ENCODE measurements around the gene SELENON. TPM values are rescaled to one million over a fixed set of nuclear protein-coding genes. Genes with fewer than 3 reads are reported as not detected.

SELENON gene
- total RNA-seq, 2 donors from 2014 or later: 89.7 to 90.0 TPM

DNA sequence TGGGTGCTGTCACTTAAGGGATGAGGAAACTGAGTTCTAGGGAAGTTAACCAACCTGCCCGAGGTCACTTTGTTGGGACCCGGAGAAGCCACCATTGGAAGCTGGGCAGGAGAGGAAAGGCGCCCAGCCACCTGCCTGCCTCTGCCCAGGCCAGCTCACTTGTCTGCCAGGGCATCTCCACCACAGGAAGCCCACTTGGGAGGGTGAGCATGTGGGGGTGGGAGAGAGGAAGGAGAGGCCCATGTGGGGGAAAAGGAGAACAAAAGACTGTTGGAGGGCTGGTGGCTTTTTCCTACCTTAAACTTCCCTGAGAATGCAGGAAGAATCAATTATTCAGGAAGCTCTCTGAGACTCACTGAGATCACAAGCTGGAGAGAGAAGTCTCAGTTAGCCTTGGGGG is 43.8 kb upstream of the SELENON start:
- Histone ChIP-seq H3K36me3 (no peaks in the 10 kb centered on the region), H3K9me3 (no peaks in the 10 kb centered on the region), H3K4me3 (no peak overlapping the region), H3K27me3 (replicated peaks; ENCODE audit: insufficient read depth) (no peaks in the 10 kb centered on the region), H3K4me1 (replicated peaks) (no peaks in the 10 kb centered on the region), H3K27ac (no peak overlapping the region)
- TF ChIP-seq CTCF (IDR thresholded peaks at IDR 0.05) (no peak), POLR2AphosphoS5 (IDR thresholded peaks at IDR 0.05) (no peak)
- intact Hi-C loops (cut with DNase I): no loop called here
- WGBS: 89% methylated on average over 3 of the region's 3 CpGs
- DNase-seq (ENCODE audit: low spot score): no peak

- Histone ChIP-seq H3K27ac (no peak overlapping the region), H3K4me1 (replicated peaks) (no peaks in the 10 kb centered on the region), H3K27me3 (replicated peaks; ENCODE audit: insufficient read depth) (no peaks in the 10 kb centered on the region), H3K36me3 (no peaks in the 10 kb centered on the region), H3K4me3 (no peak overlapping the region), H3K9me3 (no peaks in the 10 kb centered on the region)
- intact Hi-C loops (cut with DNase I): no loop called here
- 86% methylated on average over 12 of the region's 12 CpGs for WGBS
- no peak for DNase-seq (ENCODE audit: low spot score)
- TF ChIP-seq POLR2AphosphoS5 (IDR thresholded peaks at IDR 0.05) (no peak), POLR2A (IDR thresholded peaks at IDR 0.05) (no peak), CTCF (IDR thresholded peaks at IDR 0.05) (no peak)
These were observed 42.7 kb upstream of the SELENON start for GRCh38 chr1:25757151-25757845.

DNA sequence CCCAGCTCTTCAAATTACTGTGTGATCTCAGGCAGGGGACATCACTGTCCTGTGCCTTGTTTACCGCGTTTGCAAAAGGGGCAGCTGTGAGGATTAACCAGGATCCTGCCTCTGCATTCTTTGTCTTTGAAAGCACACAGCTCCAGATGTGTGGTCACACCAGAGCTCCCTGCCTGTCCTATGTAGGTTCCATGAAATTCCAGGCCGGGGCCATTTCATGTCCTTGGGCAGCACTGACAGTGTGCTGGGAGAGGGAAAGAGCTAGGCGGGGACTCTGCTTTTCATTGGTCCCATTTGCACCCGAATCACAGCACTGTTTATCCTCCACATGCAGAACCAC is 42.2 kb upstream of the SELENON start:
- 73% methylated on average over 5 of the region's 5 CpGs for WGBS
- Histone ChIP-seq H3K4me3 (no peak overlapping the region), H3K27me3 (replicated peaks; ENCODE audit: insufficient read depth) (no peaks in the 10 kb centered on the region), H3K9me3 (no peaks in the 10 kb centered on the region), H3K27ac (no peak overlapping the region), H3K36me3 (no peaks in the 10 kb centered on the region), H3K4me1 (replicated peaks) (no peaks in the 10 kb centered on the region)
- TF ChIP-seq POLR2A (IDR thresholded peaks at IDR 0.05) (no peak), POLR2AphosphoS5 (IDR thresholded peaks at IDR 0.05) (no peak), CTCF (IDR thresholded peaks at IDR 0.05) (no peak)
- intact Hi-C loops (cut with DNase I): no loop called here
- no peak for DNase-seq (ENCODE audit: low spot score)

- Histone ChIP-seq H3K36me3 (no peaks in the 10 kb centered on the region), H3K4me1 (replicated peaks) (no peaks in the 10 kb centered on the region), H3K27me3 (replicated peaks; ENCODE audit: insufficient read depth) (no peaks in the 10 kb centered on the region), H3K4me3 (no peak overlapping the region), H3K9me3 (no peaks in the 10 kb centered on the region), H3K27ac (no peak overlapping the region)
- 77% methylated on average over 15 of the region's 15 CpGs for WGBS
- DNase-seq (ENCODE audit: low spot score): no peak
- intact Hi-C loops (cut with DNase I): no loop called here
- TF ChIP-seq POLR2AphosphoS5 (IDR thresholded peaks at IDR 0.05): no peak
- TF ChIP-seq CTCF (IDR thresholded peaks at IDR 0.05): no peak
- TF ChIP-seq POLR2A (IDR thresholded peaks at IDR 0.05): no peak
These were observed 41.4 kb upstream of the SELENON start for GRCh38 chr1:25758466-25759070.

DNA sequence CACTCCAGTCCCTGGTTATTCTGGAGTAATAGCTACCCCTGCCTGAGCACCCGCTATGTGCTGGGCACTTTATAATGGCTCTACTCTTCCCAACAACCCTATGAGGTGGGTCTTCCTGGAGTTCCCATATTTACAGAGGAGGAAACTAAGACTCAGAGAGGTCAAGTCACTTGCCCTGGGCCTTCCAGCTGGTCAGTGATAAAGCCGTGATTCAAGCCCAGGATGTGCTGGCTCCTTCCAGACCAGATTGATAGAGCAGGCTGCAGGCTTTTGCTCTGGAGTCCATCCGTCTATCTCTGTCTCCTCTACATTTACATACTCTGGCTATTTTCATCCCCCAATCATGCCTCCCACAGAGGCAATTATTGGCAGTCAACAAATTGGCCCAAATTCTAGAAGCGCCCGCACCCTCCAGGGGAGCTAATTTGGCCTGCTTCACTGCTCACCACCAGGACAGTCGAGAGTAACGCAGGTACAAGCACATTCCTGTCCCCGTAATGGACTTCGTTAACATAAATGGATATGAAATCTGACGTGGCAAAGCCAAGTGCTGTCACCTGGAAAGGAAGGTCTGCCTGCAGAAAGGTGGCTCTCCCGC is 39.8 kb upstream of the SELENON start:
- 73% methylated on average over 11 of the region's 11 CpGs for WGBS
- H3K36me3 ChIP-seq: no peaks in the 10 kb centered on the region

More for the DNA sequence above, 39.8 kb upstream of the SELENON start:
- TF ChIP-seq CTCF (IDR thresholded peaks at IDR 0.05): no peak
- TF ChIP-seq POLR2AphosphoS5 (IDR thresholded peaks at IDR 0.05): no peak
- TF ChIP-seq POLR2A (IDR thresholded peaks at IDR 0.05): no peak
- H3K9me3 ChIP-seq: no peaks in the 10 kb centered on the region
- no peak for DNase-seq (ENCODE audit: low spot score)
- no peaks in the 10 kb centered on the region for H3K4me1 ChIP-seq (replicated peaks)
- H3K4me3 ChIP-seq: no peak overlapping the region
- H3K27ac ChIP-seq: no peak overlapping the region
- intact Hi-C loops (cut with DNase I): no loop called here
- H3K27me3 ChIP-seq (replicated peaks; ENCODE audit: insufficient read depth): no peaks in the 10 kb centered on the region

Data from prostate gland (tissue), 2 donors.